NOMO-1 (cell line): ENCODE data around the gene CBFA2T2.
"Not testable (repeated sequence)": the region's sequence is repeated elsewhere in the genome, so short reads cannot be mapped to it uniquely, and the experiment has no call there.

Source experiments
- DNase-seq, 2 experiments: peaks; one replicate each; lab custom pipeline; 2025; ENCODE audit not compliant: unreplicated experiment in 2 of 2; lab: John Stamatoyannopoulos, UW

Gene CBFA2T2

GRCh38 chr20:33688938-33689424 lies 199.1 kb downstream of the CBFA2T2 start:
- no peak for DNase-seq

- no peak for DNase-seq
Measured at GRCh38 chr20:33689493-33689892, 199.6 kb downstream of the CBFA2T2 start.

- DNase-seq, result peak; percentile 78 to 80
Measured at GRCh38 chr20:33689973-33690372, 200.1 kb downstream of the CBFA2T2 start.

DNA sequence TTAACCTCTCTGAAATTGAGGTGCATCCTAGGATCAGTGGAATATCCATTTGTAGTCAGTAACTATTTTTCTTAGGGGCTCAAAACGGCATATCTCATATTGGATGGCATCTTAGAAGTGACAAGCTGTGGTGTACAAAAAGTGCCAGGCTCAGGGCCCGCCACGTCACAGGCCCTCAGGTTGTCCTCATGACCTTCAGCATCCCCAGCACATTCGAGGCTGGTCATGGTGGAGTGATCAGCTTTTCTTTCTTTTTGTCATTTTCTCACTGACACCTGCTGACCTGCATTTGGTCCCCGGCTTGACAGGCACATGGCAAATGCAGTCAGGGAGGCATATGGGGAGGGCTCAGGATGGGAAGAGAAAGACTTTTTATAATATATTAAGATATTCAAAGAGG lies 203.4 kb downstream of the CBFA2T2 start:
- DNase-seq, result no peak

- no peak for DNase-seq
Measured at GRCh38 chr20:33693741-33694638, 204.1 kb downstream of the CBFA2T2 start.

DNA sequence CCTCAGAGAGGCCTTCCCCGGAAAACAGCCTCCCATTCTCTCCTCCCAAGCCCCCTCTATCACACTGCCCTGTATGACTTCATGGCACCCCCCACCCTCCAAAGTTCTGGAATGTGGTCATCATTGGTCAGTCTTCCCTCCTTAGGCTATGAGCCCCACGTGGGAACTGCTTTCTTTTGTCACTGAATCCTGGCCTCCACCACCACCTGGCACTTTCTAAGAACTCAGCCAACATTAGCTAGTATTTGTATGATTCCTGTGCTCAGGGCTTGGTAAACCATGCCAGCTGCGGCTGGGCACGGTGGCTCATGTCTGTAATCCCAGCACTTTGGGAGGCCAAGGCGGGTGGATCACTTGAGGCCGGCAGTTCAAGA lies 204.7 kb downstream of the CBFA2T2 start:
- no peak for DNase-seq

GRCh38 chr20:33696448-33696847 lies 206.6 kb downstream of the CBFA2T2 start:
- no peak for DNase-seq

DNA sequence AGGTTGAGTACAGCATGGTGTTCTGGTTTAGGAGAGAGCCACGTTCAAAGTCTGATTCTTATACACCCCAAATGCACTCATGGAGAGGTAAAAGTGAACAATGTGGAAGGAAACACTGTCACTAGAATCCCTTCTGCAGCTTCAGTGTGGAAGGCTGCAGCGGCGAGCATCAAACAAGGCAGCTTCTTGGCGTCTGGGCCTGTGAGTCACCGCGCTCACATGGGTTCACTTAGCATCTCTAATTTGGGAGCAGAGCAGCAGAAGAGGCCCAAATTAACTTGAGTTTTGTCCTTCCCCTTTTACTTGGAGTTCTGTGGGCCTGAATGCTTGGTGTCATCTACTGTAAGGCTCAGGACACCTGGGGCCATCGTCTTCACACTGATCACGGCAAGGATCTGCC lies 207.2 kb downstream of the CBFA2T2 start:
- peak; percentile 55 to 66 for DNase-seq

GRCh38 chr20:33698966-33699365 lies 209.1 kb downstream of the CBFA2T2 start:
- not testable (repeated sequence) for DNase-seq
